HepG2 (cell line): Measurements from ENCODE around the gene ATOH8. TPM values are rescaled to one million over a fixed set of nuclear protein-coding genes. Genes with fewer than 3 reads are reported as not detected.

ENCODE experiments used
- DMAP1 ChIP-seq: IDR thresholded peaks from 2 replicates; pipeline ENCODE4 v1.6.1; 2016
- MIER2 ChIP-seq: IDR thresholded peaks from 2 replicates; pipeline ENCODE4 v1.6.1; 2016; ENCODE audit warnings: missing biosample characterization, missing genetic modification reagents
- ZNF710 ChIP-seq: sonication (generic); formaldehyde crosslinking; IDR thresholded peaks from 2 replicates; pipeline ENCODE4 v1.5.0; 2020; ENCODE audit warnings: mild to moderate bottlenecking, missing genetic modification reagents, borderline replicate concordance
- ZNF761 ChIP-seq: sonication (generic); formaldehyde crosslinking; conservative IDR thresholded peaks from 2 replicates; pipeline ENCODE4 v1.4.0; 2020; ENCODE audit warnings: mild to moderate bottlenecking, missing genetic modification reagents
- ZNF768 ChIP-seq: sonication (generic); formaldehyde crosslinking; IDR thresholded peaks from 2 replicates; pipeline ENCODE4 v1.4.0; 2020; ENCODE audit warnings: missing genetic modification reagents
- polyA plus RNA-seq, 8 experiments: library from polyadenylated mRNA; depleted of rRNA in 3 of 8; stranded (reverse) in 7 of 8; unstranded in 1 of 8; fragments of >200 nt; fragmentation: Illumina TruSeq in 4 of 8; extraction: Trizol in 4 of 8; gene quantifications; 2 replicates each; pipeline versions ENCODE4 v1.2.1 to v1.2.3, GENCODE V29; 2011 to 2016; ENCODE audit warnings: low read depth in 4 of 8, missing spikeins in 1 of 8, mixed read lengths in 1 of 8; ENCODE audit not compliant: insufficient read depth in 1 of 8
- total RNA-seq, 5 experiments: library from RNA; depleted of rRNA; stranded (reverse); fragments of >200 nt; fragmentation: Illumina TruSeq; extraction: Trizol; gene quantifications; 2 replicates each; pipeline ENCODE4 v1.2.3, GENCODE V29; 2016; ENCODE audit warnings: low read depth in 1 of 5
- TF ChIP-seq, protein P1 (sequence below): sonication (generic); formaldehyde crosslinking; IDR thresholded peaks from 2 replicates; pipeline ENCODE4 v1.5.0; 2020; ENCODE audit warnings: mild to moderate bottlenecking, missing genetic modification reagents, borderline replicate concordance
- TF ChIP-seq, protein P2 (sequence below): sonication (generic); IDR thresholded peaks from 2 replicates; pipeline ENCODE4 v1.6.1; 2016; ENCODE audit warnings: low read depth, borderline replicate concordance

ATOH8 gene
- total and polyA plus RNA-seq, 2 of the 13 experiments (the other 11 are each of a cell fraction or from before 2014, with no cell fraction given), result 0.13 to 0.61 TPM

DNA sequence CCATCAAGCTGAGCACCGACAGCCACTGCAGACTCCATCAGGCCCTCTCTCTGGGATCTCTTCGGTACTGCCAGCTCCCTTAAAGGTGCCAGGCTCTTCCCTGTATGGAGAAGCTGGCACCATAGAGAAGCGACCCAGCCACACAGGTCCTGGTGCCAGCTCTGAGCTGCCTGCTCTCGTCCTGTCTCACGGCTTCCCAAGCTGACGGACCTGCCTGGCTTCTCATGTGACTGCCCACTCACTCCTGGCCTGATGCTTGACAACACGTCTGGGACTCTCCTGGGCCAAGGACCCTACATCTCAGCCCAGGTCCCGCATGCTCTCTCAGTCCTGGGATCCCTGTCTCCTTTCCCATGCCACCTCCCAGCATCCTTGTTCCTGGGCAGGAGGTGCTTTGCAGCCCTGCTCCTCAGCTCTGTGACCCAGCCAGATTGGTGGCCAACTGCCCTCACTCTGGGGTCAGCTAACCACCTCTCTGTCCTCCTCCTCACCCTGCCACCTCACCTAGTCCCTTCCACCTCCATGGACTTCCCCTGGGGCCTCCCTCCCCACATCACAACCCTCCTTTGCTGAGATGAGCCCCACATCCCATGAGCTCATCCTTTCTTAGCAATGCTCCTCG is 12.5 kb upstream of the ATOH8 start (continued):
- TF ChIP-seq, protein P1, sequence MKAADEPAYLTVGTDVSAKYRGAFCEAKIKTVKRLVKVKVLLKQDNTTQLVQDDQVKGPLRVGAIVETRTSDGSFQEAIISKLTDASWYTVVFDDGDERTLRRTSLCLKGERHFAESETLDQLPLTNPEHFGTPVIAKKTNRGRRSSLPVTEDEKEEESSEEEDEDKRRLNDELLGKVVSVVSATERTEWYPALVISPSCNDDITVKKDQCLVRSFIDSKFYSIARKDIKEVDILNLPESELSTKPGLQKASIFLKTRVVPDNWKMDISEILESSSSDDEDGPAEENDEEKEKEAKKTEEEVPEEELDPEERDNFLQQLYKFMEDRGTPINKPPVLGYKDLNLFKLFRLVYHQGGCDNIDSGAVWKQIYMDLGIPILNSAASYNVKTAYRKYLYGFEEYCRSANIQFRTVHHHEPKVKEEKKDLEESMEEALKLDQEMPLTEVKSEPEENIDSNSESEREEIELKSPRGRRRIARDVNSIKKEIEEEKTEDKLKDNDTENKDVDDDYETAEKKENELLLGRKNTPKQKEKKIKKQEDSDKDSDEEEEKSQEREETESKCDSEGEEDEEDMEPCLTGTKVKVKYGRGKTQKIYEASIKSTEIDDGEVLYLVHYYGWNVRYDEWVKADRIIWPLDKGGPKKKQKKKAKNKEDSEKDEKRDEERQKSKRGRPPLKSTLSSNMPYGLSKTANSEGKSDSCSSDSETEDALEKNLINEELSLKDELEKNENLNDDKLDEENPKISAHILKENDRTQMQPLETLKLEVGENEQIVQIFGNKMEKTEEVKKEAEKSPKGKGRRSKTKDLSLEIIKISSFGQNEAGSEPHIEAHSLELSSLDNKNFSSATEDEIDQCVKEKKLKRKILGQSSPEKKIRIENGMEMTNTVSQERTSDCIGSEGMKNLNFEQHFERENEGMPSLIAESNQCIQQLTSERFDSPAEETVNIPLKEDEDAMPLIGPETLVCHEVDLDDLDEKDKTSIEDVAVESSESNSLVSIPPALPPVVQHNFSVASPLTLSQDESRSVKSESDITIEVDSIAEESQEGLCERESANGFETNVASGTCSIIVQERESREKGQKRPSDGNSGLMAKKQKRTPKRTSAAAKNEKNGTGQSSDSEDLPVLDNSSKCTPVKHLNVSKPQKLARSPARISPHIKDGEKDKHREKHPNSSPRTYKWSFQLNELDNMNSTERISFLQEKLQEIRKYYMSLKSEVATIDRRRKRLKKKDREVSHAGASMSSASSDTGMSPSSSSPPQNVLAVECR, result no peak
- TF ChIP-seq DMAP1 (CRISPR knock-in tag) (no peak), MIER2 (no peak), ZNF768 (CRISPR knock-in tag) (peak; percentile 15; the same call in 1 of the 2 replicates), ZNF761 (CRISPR knock-in tag) (no peak), ZNF710 (CRISPR knock-in tag) (0 out of 2 replicates have a peak, but pooled peaks have one; percentile 5)
- TF ChIP-seq, protein P2, sequence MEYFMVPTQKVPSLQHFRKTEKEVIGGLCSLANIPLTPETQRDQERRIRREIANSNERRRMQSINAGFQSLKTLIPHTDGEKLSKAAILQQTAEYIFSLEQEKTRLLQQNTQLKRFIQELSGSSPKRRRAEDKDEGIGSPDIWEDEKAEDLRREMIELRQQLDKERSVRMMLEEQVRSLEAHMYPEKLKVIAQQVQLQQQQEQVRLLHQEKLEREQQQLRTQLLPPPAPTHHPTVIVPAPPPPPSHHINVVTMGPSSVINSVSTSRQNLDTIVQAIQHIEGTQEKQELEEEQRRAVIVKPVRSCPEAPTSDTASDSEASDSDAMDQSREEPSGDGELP, result no peak
